ENCODE measurements around the gene RPL19.

GRCh38 chr17:39195568-39196160 is 4.4 kb upstream of the RPL19 start:
- TF ChIP-seq POLR2AphosphoS5 (IDR thresholded peaks at IDR 0.05), result no peak
- no peak for TF ChIP-seq CTCF (IDR thresholded peaks at IDR 0.05)

All from stomach (tissue), 4 donors.